HS-27A (cell line): ENCODE results near the gene NSMF.
"Not testable (repeated sequence)": the region's sequence is repeated elsewhere in the genome, so short reads cannot be mapped to it uniquely, and the experiment has no call there.

ENCODE experiments used
- DNase-seq: peaks from one replicate; pipeline ENCODE4 v3.0.0-alpha.2; 2012; ENCODE audit warnings: low read depth, missing footprints

NSMF gene

DNA sequence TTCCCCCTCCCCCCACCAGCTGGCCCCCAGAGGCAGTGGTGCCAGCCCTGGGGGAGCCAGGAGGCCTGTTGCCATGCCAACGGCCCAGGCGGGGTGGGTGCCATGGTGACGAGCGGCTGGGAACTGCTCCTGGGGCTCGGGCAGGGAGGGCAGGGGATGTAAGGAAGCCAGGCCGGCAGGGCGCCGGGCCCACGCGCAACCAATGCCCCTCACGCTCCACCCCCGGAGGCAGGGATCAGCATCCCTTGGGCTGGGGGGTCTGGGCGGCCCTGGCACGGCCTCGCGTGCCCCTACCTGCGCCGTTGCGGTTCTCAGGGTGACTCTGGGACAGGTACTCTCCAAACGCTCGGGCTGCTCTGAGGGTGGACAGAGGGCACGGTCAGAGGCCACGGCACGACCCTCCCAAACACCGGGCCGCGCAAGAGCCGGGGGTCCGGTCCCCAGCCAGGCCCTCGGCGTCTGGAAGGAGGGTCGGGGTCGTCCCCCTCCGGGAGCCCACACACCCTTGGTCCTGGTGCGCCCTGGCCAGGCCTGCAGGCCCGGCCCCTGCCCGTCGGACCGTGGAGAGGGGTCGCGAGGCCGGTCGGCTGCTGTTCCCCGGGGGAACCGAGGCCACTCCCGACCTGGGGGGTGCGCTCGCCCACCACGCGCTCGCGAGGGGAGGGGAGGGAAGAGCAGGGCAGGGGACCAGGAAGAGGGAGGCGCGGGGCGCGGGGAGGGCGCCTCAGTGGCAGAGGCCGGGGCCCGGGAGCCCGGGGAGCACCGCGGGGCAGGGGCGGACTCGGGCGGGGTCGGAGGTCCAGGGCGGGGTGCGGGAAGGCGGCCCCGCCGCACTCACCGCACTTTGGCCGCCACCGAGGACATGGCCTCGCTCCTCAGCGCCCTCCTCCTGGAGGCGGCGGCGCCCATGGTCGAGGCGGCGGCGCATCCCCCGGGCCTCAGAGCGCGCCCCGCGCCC lies 661 bp downstream of the NSMF start:
- no peak for DNase-seq

GRCh38 chr9:137457406-137458193 lies 1.5 kb downstream of the NSMF start:
- no peak for DNase-seq

DNA sequence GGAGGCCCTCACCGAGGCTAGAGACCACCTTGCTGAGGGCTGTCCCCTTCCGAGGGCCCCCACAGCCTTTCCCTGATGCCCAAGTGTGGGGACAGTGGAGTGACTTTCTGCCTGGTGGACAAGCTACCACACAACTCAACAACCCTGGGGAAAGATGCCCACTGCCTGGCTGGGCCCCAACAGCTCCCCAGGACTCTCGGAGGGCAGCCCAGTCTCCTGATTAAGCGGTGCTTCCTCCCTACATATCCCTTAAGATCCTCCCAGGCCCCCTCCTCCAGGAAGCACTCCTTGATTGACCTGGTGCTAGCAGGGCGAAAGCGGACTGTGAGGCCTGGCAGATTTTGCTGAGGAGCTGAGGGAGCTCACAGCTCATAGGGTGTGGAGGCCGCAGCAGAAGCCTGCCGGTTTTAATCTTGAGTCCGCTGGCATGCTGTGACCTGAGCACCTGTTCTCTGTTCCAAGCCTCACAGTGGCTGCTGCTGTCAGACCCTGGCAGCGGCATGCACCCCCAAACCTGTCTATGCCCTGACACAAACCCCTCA lies 2.2 kb downstream of the NSMF start:
- no peak for DNase-seq

GRCh38 chr9:137456061-137456863 lies 2.9 kb downstream of the NSMF start:
- no peak for DNase-seq

- DNase-seq, result no peak
Observed at GRCh38 chr9:137455359-137455991, 3.7 kb downstream of the NSMF start.

GRCh38 chr9:137454597-137455358 lies 4.4 kb downstream of the NSMF start:
- no peak for DNase-seq

GRCh38 chr9:137454145-137454596 lies 5.0 kb downstream of the NSMF start:
- DNase-seq, result no peak

DNA sequence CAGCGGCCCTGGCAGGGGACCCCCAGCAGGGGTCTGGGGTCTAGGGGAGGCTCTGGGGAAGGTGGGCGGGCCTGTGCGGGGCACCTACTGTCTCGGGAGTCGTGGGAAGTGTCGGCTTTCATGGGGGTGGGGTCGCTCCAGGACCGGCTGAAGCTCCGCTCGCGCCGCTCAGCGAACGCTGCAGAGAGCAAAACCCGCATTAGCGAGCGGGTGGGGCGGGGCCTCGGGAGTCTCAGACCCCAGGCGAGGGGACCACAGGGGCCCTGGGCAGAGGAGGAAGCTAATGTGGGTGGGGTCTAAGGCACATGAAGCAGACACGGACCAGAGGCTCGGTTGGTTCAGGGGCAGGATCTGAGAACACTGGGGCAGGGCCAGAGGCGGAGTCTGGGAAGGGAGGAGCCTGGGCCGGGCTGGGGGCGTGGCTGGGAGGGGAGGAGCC lies 5.5 kb downstream of the NSMF start:
- no peak for DNase-seq

GRCh38 chr9:137452761-137453642 lies 6.1 kb downstream of the NSMF start:
- no peak for DNase-seq

DNA sequence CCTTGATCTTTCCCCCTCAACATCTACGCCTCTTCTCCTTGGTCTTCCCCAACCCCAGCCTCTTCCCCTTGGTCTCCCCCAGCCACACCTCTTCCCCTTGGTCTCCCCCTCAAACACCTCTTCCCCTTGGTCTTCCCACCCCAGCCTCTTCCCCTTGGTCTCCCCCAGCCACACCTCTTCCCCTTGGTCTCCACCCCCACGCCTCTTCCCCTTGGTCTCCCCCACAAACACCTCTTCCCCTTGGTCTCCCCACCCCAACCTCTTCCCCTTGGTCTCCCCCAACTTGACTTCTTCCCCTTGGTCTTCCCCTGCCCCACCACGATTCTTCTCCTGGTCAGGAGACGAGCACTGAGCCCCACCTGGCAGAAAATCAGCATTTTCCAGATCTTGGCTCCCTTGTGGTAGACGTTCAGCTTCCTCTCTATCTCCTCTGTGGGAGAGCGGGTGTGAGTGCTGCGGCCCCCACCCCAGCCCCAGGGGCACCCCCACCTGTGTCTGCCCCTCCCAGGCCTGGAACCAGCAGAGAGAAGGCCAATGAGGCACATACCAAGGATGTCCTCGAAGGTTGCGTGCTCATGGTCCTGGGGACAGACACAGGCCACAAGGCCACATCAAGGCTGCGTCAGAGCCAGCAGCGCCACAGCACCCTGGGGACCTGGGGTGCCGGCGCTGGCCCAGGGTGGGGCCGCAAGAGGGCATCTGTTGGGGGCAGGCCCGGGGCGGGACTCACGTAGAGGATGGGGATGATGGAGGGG lies 7.0 kb downstream of the NSMF start:
- no peak for DNase-seq

- DNase-seq, result not testable (repeated sequence)
Observed at GRCh38 chr9:137451264-137452005, 7.7 kb downstream of the NSMF start.

- not testable (repeated sequence) for DNase-seq
Observed at GRCh38 chr9:137450539-137451222, 8.5 kb downstream of the NSMF start.

DNA sequence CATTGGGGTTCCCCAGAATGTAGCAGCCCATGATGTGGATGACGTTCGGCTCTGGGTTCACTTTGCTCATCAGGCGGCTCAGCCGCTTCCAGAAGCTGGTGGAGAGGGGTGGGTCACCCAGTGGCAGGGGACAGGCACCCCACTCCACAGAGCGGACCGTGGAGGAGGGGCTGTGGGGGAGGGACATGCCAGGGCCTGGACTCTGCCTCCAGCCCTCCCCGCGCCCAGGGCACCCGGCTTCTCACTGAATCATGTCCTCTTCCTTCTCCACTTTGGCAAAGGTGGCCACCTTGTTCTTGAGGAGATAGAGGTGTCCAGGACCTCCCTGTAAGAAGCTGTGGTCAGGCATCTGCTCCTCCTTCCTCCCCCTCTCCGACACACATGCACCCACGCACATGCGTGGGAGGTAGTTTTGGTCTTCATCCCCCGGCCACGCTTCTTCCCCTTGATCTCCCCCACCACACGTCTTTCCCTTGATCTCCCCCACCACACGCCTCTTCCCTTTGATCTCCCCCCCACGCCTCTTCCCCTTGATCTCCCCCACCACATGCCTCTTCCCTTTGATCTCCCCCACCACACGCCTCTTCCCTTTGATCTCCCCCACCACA lies 9.1 kb downstream of the NSMF start:
- no peak for DNase-seq

DNA sequence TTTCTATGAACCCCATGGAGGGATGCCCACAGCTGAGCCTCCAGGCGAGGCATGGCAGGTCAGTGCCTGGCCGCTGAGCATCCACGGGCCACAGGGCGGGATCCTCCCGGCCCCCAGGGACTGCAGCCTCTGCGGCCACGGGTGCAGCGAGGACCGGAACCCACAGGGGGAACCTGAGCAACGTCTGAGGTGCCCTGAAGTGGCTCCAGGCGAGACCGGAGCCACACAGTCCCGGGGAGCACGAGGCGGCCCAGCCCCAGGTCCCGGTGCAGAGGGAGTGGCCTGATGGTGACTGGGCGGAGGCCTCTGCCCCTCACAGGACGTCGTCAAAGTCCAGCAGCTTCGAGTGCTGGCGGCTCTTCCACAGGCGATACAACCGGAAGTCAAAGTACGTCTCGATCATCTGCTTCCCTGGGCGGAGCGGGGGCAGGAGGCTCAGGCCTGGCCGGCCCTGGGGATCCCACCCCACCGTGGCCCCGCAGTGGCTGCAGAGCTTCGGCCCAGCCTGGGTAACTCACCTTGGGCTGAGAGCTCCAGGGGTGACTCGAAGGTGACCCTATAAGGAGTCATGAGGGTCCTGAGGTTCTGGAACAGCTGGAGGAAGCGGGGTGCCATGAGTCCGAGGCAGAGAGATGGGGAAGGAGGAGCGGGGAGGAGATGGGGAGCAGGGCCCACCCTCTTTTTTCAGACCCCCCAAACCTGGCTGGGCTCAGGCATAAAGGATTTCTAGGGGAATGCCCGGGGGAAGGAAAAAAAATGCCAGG lies 9.9 kb downstream of the NSMF start:
- DNase-seq, result no peak

DNA sequence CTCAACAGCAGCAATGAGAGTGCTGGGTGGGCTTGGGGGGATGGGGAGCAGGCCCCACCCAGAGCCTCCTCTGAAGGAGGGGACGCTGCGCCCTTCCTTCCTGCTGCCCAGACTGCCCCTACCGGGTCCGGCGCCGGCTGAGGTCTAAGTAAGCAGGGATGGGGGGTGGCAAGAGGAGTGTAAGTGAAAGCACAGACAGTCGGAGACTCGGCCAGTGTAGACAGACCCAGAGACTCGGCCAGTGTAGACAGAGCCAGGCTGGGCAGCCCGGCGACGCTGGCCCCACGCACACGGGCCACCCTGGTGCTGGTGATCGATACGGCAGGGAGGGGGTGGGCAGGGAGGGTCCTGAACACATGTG lies 10.6 kb downstream of the NSMF start:
- DNase-seq, result no peak
